ENCODE data around the gene ARHGAP12. TPM values are rescaled to one million over a fixed set of nuclear protein-coding genes. Genes with fewer than 3 reads are reported as not detected.

The ARHGAP12 gene
- total and polyA plus RNA-seq, 9 donors: 17.8 to 41.1 (median 23.1) TPM

Other genes with a start within 250 kb of the ARHGAP12 start
- gene KIF5B, start 127.6 kb upstream of the ARHGAP12 start, total RNA-seq: 86.2 TPM
- gene KIF5B, start 127.6 kb upstream of the ARHGAP12 start, polyA plus RNA-seq (ENCODE audit: insufficient read depth in 1 of 8, insufficient read length in 8 of 8, low replicate concordance in 1 of 8): 100 to 1,000 TPM in 7 of 8 donors, 10 to 100 TPM in 1; 82.3 to 166 (median 145) TPM

Data from muscle of leg (tissue), 9 donors.